Islet precursor cell (in vitro differentiated cells): ENCODE results near the gene KCNQ4.
A peak's percentile ranks its signal among the peaks of the same experiment; 100 is the strongest.

Experiments used
- DNase-seq: peaks from one replicate; pipeline ENCODE4 v3.0.0-alpha.2; 2018

KCNQ4 gene

GRCh38 chr1:40796939-40797667, 13.5 kb downstream of the KCNQ4 start:
- DNase-seq, result no peak

- no peak for DNase-seq
Observed at GRCh38 chr1:40797668-40798010, 14.1 kb downstream of the KCNQ4 start.

DNA sequence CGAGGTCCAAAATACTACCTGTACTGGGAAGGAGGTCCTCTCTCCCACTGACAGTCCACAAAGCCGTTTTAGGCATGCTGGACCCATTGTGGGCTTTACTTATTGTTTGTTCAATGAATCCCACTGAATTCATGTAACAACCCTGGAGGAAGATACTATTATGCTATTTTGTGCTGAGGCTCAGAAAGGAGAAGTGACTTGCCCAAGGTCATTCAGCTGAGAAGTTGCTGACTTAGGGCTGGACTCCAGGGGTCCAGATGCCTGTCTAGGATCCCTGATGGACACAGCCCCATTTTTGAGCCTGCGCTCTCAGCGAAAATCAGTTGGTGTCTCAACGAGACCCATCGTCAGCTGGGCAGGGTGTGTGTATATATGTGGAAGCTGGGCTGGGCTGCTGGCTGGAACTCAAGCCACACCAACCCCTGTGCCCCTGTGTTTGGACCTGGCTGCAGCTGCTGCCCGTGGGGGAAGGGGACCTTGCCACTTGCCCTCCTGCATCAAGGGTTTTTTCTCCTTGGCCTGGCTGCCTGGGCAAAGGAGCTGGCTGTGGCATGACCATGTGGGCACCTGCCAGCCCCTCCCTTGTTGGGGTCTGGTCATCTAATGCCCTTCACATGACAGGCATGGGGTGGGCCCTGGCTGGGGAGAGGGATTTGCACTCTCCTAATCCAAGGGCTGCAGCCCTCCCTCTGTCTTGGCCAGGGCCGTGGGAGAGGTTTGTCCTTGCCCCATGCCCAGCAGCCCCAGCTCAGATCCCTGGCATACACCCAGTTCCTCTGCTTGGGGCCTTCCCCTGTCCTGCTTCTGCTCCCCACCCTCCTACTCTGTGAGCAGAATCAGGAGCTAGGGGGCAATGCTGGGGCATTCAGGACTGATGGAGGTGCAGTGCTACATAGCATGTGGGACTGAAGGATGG, 15.0 kb downstream of the KCNQ4 start:
- DNase-seq, result no peak

- no peak for DNase-seq
Observed at GRCh38 chr1:40799351-40799867, 15.8 kb downstream of the KCNQ4 start.

GRCh38 chr1:40801742-40802077, 18.1 kb downstream of the KCNQ4 start:
- DNase-seq, result no peak

GRCh38 chr1:40802078-40802741, 18.6 kb downstream of the KCNQ4 start:
- DNase-seq, result peak; percentile 87

- DNase-seq, result no peak
Observed at GRCh38 chr1:40802742-40803113, 19.1 kb downstream of the KCNQ4 start.

DNA sequence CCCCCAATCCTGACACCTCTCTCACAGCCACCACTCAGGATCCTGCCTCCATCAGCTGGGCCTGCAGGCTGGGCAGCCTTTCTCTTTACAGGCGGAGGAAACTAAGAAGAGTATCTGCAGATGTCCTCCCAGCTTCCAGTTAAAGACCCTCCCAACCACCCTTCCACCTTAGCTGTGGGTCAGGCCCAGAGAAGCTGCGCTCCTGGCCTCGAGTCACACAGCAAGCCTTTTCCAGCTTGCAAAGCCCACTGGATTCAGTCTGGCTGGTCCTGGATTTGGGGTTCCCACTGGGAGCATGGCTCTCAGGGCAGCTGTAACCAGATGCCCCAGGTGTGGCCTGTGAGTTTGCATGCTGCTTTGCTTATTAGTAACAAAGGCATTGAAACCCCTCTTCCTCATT, 19.9 kb downstream of the KCNQ4 start:
- DNase-seq, result no peak

- DNase-seq, result no peak
Observed at GRCh38 chr1:40803902-40804301, 20.3 kb downstream of the KCNQ4 start.

DNA sequence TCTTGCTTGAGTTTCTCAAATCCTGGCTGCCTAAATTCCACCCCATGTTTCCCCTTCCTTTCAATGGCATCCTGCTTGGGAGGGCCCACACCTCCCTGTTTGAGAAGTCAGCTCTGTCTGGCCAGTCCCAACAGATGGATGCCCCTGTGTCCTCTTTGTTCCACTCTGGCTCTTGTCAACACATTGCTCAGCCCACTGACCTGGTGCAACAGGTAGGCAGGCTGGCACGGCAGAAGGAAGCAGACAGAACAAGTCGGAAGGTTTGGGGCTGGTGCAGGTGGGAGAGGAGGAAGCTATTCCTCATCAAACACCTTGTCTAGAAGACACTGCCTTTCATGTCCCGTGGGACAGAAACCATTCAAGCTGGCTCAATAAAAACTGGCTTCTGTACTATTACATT, 22.7 kb downstream of the KCNQ4 start:
- DNase-seq, result no peak

DNA sequence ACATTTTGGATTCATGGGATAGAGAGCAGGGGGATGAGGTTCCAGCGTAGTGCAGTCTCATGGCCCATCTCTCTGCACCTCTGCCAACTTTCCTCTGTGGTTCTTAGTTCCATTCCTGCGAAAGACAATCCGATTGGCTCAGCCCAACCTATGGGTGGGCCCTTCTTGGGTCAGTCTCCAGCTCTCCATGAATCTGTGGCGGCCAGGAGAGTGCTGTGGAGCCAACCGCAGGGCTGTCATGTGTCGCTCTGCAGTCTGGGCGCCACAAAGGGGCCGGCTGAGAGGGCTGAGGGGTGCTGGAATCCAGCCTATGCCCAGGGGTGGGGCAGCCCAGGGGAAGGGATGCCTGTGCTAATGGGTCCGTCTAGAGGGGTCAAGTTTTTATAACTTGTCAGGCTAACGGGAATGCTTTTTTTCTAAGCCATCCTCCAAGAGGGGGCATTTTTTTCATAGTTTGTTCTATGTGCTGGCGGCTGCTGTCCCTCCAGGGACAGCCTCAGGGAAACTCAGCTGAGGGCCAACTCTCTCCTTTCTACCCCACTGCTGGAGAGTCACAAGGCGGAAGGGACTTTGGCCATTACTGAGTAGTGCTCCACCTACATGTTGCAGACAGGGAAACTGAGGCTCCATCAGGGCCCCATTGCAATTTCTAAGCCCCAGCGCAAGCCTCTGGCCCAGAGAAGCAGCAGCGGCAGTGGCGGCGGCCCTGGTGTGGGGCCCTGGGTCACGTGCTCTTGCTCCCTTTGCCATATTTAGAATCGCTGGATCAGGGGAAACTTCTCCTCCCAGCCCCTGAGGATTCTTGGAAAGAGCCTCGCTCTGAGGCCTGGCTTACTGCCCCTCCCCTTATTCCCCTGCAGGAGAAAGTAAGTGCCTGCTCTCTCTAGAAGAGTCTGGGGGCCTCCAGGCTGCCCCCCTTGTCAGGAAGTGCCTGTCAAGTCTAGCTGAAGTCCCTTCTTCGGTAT, 23.4 kb downstream of the KCNQ4 start:
- DNase-seq, result no peak

DNA sequence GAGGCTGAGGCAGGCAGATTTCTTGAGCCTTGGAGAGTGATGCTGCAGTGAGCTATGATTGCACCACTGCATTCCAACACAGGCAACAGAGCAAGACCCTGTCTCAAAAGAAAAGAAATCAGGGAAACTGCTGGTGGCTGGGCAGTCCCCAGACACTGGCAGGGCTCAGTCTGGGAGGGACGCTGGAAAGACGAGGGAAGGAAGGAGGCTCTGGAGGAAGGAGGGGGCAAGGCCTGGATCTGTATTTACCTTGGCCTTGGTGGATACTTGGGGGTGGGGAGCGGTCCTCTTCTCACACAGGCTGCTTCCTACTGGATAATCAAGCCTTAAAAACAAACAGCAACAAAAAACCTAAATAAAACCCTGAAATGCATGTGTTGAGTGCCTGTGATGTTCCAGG, 24.4 kb downstream of the KCNQ4 start:
- no peak for DNase-seq

DNA sequence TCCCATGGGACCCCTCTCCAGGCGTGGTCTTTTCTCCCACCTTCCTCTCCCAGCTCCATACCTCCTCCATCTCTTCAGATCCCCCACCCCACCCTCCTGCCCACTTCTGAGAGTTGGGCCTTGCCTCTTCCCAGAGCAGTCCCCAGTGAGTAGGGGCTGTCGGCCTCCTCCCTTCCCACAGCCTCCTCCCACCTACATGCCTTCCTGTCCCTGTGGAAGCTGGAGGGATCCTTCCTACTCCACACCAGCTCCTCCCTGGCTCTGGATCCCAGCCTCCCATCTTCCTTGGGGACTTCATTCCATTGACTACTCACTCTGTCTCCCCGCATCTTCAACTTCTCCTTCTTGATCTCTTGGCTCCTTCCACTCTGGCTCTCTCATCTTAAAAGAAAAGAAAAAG, 24.9 kb downstream of the KCNQ4 start:
- no peak for DNase-seq

DNA sequence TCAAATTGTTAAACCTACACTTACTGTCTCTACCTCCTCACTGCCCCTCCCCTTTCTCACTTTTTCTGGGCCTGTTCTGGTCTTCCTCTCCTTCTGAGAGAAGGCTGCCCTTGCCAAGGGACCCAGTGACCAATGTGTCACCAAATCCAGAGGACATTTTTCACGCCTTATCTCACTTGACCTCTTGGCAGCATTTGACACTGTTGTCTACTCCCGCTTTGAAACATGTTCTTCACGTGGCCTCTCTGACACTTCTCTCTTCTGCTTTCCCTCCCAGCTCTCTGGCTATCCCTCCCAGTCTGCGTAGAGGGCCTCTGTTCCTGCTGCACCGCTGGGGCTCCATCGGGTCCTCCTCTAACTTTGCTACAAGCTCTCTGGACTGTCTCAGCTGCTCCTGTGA, 25.3 kb downstream of the KCNQ4 start:
- DNase-seq, result no peak

DNA sequence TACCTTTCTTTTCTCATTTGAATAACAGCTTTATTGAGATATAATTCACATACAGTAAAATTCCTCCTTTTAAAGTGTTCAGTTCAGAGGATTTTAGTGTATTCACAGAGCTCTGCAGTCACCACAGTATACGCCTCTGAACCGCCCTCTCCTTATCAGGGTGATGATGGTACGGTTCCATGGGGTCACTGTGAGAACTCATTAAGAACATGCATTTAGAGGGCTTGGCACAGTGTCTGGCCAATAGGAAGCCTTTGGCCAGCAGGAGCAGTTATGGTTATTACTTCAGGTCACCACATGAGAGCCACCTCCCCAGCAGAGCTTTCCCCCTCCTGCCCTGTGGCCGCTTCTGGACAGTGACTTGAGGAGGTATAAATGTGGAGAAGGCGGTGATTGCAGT, 27.3 kb downstream of the KCNQ4 start:
- DNase-seq, result no peak

DNA sequence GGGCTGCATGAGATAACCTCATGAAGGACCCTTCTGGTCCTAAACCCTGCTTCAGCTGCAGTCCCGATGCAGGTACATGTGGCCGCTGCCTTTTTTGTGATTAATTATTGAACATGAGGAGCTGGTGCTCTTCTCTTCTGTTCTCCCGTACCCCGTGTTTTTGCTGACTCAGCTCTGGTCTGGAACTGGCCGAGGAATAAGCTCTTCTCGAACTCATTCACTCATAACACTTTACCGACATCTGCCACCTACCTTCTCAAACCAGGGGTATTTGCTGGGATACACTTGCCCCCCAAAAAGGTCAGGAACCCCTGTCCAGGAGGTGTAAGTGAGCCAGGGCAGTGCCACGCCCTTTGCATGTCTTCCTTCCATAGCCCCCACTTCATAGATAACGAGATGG, 31.8 kb downstream of the KCNQ4 start:
- DNase-seq, result no peak

- no peak for DNase-seq
Observed at GRCh38 chr1:40817791-40818263, 34.2 kb downstream of the KCNQ4 start.

- DNase-seq, result peak; percentile 95
Observed at GRCh38 chr1:40818264-40818961, 34.8 kb downstream of the KCNQ4 start.

DNA sequence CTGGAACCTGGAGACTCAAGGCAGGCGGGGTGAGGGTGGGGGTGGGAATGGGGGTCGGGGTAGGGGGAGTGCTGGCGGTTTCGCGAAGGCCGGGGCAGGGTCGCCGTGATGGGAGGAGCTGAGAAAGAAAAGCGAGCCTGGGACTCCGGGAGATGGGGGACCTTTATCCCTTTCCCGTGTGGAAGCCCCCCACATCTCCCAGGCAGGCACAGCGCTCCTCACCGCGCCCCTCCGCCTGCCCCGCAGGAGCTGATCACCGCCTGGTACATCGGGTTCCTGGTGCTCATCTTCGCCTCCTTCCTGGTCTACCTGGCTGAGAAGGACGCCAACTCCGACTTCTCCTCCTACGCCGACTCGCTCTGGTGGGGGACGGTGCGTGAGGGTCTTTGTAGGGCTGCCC, 35.5 kb downstream of the KCNQ4 start:
- no peak for DNase-seq

DNA sequence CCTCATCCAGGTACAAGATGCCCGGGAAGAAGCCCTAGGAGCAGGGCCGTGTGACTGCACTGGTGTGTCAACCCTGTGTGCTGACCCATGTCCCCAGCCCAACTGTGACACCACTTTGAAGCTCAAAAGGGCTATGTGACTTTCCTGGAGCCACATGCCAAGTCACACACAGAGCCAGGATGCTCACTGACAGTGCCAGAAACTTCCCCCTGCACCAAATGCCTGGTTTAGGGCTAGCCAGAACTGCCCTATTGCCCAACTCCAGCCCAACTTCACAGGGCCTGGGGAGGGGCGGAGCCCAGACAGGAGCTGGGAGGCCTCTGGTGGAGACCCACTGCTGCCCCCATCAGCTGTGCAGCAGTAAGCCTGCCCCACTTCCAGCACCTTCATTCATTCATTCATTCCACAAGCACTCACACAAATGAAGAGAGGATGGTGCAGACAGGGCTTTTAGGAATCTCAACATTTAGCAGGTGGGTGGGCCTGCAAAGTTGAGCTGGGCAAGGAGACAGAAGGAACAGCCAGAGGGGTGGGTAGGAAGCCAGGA, 36.7 kb downstream of the KCNQ4 start:
- peak; percentile 77 for DNase-seq

DNA sequence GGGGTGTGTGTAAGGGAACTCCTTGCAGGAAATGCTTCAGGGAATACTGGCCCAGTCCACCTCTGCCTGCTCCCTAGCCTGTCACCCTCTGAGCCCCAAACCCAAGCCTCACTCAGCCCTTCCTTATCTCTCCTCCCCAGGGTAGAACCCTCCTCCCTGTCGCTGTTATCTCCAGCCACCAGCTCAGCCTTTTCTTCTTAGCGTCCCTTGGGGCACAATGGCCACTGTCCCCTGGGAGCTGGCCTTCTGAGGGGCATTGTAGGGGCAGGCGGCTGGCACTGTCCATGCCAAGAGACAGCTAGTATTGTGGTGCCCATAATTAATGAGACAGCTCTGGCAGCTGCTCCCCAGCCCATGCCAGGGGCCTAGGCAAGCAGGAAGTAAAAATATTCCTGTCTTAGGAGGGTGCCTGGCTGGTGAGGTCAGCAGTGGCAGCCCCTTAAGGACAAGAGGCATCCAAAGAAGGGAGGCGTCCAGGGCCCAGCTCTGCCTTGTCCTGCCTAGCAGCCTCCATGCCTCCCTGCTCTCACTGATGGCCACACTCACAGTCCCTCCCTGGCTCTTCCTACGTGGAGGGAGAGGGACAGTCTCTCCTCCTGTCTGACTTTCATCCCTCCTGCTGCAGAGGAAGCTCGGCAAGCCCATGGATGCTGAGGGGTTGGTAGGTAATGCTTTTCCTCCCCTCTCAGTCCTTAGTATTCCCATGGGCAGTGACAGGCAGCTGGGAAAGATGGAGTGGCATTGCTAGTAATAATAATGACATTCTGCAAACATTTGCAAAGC, 37.5 kb downstream of the KCNQ4 start:
- no peak for DNase-seq
